RCC 7860 (cell line): ENCODE results near the gene BCAS3.
A peak's percentile ranks its signal among the peaks of the same experiment; 100 is the strongest.

ENCODE experiments used
- DNase-seq: peaks from one replicate; pipeline ENCODE4 v3.0.0-alpha.2; 2015; ENCODE audit warnings: low spot score
- FAIRE-seq: peaks from 2 replicates; lab custom pipeline; 2012; peaks lifted over from hg19 to GRCh38; lab: Jason Lieb, UNC

The BCAS3 gene

GRCh38 chr17:61175298-61176142 is 497.9 kb downstream of the BCAS3 start:
- DNase-seq (no peak), FAIRE-seq (no peak)

GRCh38 chr17:61177351-61177750 is 499.7 kb downstream of the BCAS3 start:
- FAIRE-seq: no peak
- no peak for DNase-seq

- FAIRE-seq: no peak
- no peak for DNase-seq
These were observed 500.6 kb downstream of the BCAS3 start for GRCh38 chr17:61178284-61178683.

GRCh38 chr17:61179380-61179806 is 501.7 kb downstream of the BCAS3 start:
- FAIRE-seq (no peak), DNase-seq (no peak)

GRCh38 chr17:61183793-61184192 is 506.1 kb downstream of the BCAS3 start:
- DNase-seq (no peak), FAIRE-seq (no peak)

GRCh38 chr17:61185385-61185784 is 507.7 kb downstream of the BCAS3 start:
- DNase-seq (no peak), FAIRE-seq (no peak)

- DNase-seq (no peak), FAIRE-seq (no peak)
These were observed 509.4 kb downstream of the BCAS3 start for GRCh38 chr17:61187038-61187437.

GRCh38 chr17:61188081-61188480 is 510.4 kb downstream of the BCAS3 start:
- DNase-seq (no peak), FAIRE-seq (no peak)

- no peak for DNase-seq
- FAIRE-seq: no peak
These were observed 512.3 kb downstream of the BCAS3 start for GRCh38 chr17:61189968-61190367.

GRCh38 chr17:61196302-61196704 is 518.7 kb downstream of the BCAS3 start:
- FAIRE-seq (no peak), DNase-seq (no peak)

GRCh38 chr17:61196799-61197198 is 519.1 kb downstream of the BCAS3 start:
- DNase-seq (no peak), FAIRE-seq (no peak)

GRCh38 chr17:61199431-61200338 is 522.0 kb downstream of the BCAS3 start:
- FAIRE-seq: no peak
- no peak for DNase-seq

GRCh38 chr17:61200339-61200715 is 522.7 kb downstream of the BCAS3 start:
- FAIRE-seq (no peak), DNase-seq (no peak)

- peak; percentile 91 for DNase-seq
- FAIRE-seq: peak; percentile 91
These were observed 523.6 kb downstream of the BCAS3 start for GRCh38 chr17:61201211-61201610.

- FAIRE-seq (peak; percentile 87), DNase-seq (peak; percentile 51)
These were observed 524.9 kb downstream of the BCAS3 start for GRCh38 chr17:61202564-61202963.

- FAIRE-seq (no peak), DNase-seq (no peak)
These were observed 526.0 kb downstream of the BCAS3 start for GRCh38 chr17:61203671-61204131.

- FAIRE-seq (no peak), DNase-seq (no peak)
These were observed 526.8 kb downstream of the BCAS3 start for GRCh38 chr17:61204456-61204855.

- no peak for DNase-seq
- no peak for FAIRE-seq
These were observed 527.8 kb downstream of the BCAS3 start for GRCh38 chr17:61205401-61205800.

- DNase-seq: peak; percentile 29
- FAIRE-seq: peak; percentile 61
These were observed 528.3 kb downstream of the BCAS3 start for GRCh38 chr17:61205931-61206330.

- FAIRE-seq (no peak), DNase-seq (no peak)
These were observed 529.3 kb downstream of the BCAS3 start for GRCh38 chr17:61206922-61207321.

- peak; percentile 96 for FAIRE-seq
- peak; percentile 79 for DNase-seq
These were observed 530.9 kb downstream of the BCAS3 start for GRCh38 chr17:61208301-61209105.
